Measurements from ENCODE around the gene TMEM108.

TMEM108 gene

DNA sequence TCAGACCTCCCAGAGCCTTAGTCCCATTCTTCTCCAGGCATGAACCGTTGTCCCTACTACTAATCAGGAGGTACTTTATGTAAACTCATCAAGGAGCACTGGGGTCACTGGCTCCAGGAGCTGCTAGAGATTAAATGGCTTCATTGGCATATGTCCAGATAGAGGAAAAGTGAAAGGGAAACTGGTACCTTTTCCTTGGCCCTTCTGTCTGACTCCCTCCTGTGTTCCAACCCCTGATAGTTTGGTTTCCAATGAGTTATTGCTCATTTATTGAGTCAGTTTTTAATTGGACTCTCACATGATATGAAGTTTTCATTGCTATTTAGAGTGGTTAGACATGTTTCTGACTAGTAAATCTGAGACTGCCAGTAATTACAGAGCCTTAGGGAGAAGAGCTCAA lies 231.2 kb downstream of the TMEM108 start (continued):
- TF ChIP-seq, protein P1, sequence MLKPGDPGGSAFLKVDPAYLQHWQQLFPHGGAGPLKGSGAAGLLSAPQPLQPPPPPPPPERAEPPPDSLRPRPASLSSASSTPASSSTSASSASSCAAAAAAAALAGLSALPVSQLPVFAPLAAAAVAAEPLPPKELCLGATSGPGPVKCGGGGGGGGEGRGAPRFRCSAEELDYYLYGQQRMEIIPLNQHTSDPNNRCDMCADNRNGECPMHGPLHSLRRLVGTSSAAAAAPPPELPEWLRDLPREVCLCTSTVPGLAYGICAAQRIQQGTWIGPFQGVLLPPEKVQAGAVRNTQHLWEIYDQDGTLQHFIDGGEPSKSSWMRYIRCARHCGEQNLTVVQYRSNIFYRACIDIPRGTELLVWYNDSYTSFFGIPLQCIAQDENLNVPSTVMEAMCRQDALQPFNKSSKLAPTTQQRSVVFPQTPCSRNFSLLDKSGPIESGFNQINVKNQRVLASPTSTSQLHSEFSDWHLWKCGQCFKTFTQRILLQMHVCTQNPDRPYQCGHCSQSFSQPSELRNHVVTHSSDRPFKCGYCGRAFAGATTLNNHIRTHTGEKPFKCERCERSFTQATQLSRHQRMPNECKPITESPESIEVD (tag by site-specific recombination; IDR thresholded peaks at IDR 0.05) = peak; percentile 69
- TF ChIP-seq KLF10 (tag by site-specific recombination; IDR thresholded peaks at IDR 0.05) (no peak), SP7 (tag by site-specific recombination; IDR thresholded peaks at IDR 0.05) (0 out of 2 replicates have a peak, but pooled peaks have one; percentile 29), GLIS1 (tag by site-specific recombination; IDR thresholded peaks at IDR 0.05) (peak; percentile 91), ZNF785 (tag by site-specific recombination; IDR thresholded peaks at IDR 0.05) (no peak), SP3 (tag by site-specific recombination; IDR thresholded peaks at IDR 0.05) (no peak), ZNF76 (tag by site-specific recombination; IDR thresholded peaks at IDR 0.05; ENCODE audit: borderline replicate concordance, low read depth) (no peak), ZNF223 (tag by site-specific recombination; IDR thresholded peaks at IDR 0.05) (no peak), GLI2 (tag by site-specific recombination; IDR thresholded peaks at IDR 0.05; ENCODE audit: borderline replicate concordance, low read depth) (no peak), ZBTB17 (tag by site-specific recombination; IDR thresholded peaks at IDR 0.05) (no peak), MYNN (tag by site-specific recombination; IDR thresholded peaks at IDR 0.05; ENCODE audit: borderline replicate concordance) (no peak), ZNF843 (tag by site-specific recombination; IDR thresholded peaks at IDR 0.05) (no peak), ZFP37 (tag by site-specific recombination; IDR thresholded peaks at IDR 0.05) (no peak), ZNF837 (tag by site-specific recombination; IDR thresholded peaks at IDR 0.05) (no peak), ZNF624 (tag by site-specific recombination; IDR thresholded peaks at IDR 0.05) (no peak), ZNF549 (tag by site-specific recombination; IDR thresholded peaks at IDR 0.05) (no peak), ZFP3 (tag by site-specific recombination; IDR thresholded peaks at IDR 0.05; ENCODE audit: low read depth) (no peak)
- TF ChIP-seq, protein P2, sequence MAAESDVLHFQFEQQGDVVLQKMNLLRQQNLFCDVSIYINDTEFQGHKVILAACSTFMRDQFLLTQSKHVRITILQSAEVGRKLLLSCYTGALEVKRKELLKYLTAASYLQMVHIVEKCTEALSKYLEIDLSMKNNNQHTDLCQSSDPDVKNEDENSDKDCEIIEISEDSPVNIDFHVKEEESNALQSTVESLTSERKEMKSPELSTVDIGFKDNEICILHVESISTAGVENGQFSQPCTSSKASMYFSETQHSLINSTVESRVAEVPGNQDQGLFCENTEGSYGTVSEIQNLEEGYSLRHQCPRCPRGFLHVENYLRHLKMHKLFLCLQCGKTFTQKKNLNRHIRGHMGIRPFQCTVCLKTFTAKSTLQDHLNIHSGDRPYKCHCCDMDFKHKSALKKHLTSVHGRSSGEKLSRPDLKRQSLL (tag by site-specific recombination; IDR thresholded peaks at IDR 0.05) = 0 out of 2 replicates have a peak, but pooled peaks have one; percentile 18
- TF ChIP-seq, protein P3, sequence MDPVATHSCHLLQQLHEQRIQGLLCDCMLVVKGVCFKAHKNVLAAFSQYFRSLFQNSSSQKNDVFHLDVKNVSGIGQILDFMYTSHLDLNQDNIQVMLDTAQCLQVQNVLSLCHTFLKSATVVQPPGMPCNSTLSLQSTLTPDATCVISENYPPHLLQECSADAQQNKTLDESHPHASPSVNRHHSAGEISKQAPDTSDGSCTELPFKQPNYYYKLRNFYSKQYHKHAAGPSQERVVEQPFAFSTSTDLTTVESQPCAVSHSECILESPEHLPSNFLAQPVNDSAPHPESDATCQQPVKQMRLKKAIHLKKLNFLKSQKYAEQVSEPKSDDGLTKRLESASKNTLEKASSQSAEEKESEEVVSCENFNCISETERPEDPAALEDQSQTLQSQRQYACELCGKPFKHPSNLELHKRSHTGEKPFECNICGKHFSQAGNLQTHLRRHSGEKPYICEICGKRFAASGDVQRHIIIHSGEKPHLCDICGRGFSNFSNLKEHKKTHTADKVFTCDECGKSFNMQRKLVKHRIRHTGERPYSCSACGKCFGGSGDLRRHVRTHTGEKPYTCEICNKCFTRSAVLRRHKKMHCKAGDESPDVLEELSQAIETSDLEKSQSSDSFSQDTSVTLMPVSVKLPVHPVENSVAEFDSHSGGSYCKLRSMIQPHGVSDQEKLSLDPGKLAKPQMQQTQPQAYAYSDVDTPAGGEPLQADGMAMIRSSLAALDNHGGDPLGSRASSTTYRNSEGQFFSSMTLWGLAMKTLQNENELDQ (tag by site-specific recombination; IDR thresholded peaks at IDR 0.05; ENCODE audit: low read depth) = no peak
- TF ChIP-seq, protein P4, sequence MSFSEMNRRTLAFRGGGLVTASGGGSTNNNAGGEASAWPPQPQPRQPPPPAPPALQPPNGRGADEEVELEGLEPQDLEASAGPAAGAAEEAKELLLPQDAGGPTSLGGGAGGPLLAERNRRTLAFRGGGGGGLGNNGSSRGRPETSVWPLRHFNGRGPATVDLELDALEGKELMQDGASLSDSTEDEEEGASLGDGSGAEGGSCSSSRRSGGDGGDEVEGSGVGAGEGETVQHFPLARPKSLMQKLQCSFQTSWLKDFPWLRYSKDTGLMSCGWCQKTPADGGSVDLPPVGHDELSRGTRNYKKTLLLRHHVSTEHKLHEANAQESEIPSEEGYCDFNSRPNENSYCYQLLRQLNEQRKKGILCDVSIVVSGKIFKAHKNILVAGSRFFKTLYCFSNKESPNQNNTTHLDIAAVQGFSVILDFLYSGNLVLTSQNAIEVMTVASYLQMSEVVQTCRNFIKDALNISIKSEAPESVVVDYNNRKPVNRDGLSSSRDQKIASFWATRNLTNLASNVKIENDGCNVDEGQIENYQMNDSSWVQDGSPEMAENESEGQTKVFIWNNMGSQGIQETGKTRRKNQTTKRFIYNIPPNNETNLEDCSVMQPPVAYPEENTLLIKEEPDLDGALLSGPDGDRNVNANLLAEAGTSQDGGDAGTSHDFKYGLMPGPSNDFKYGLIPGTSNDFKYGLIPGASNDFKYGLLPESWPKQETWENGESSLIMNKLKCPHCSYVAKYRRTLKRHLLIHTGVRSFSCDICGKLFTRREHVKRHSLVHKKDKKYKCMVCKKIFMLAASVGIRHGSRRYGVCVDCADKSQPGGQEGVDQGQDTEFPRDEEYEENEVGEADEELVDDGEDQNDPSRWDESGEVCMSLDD (tag by site-specific recombination; IDR thresholded peaks at IDR 0.05) = no peak
- TF ChIP-seq, protein P5, sequence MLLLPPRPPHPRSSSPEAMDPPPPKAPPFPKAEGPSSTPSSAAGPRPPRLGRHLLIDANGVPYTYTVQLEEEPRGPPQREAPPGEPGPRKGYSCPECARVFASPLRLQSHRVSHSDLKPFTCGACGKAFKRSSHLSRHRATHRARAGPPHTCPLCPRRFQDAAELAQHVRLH (tag by site-specific recombination; IDR thresholded peaks at IDR 0.05) = no peak
- TF ChIP-seq, protein P6, sequence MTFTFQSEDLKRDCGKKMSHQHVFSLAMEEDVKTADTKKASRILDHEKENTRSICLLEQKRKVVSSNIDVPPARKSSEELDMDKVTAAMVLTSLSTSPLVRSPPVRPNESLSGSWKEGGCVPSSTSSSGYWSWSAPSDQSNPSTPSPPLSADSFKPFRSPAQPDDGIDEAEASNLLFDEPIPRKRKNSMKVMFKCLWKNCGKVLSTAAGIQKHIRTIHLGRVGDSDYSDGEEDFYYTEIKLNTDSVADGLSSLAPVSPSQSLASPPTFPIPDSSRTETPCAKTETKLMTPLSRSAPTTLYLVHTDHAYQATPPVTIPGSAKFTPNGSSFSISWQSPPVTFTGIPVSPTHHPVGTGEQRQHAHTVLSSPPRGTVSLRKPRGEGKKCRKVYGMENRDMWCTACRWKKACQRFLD (tag by site-specific recombination; IDR thresholded peaks at IDR 0.05) = no peak
- TF ChIP-seq, protein P7, sequence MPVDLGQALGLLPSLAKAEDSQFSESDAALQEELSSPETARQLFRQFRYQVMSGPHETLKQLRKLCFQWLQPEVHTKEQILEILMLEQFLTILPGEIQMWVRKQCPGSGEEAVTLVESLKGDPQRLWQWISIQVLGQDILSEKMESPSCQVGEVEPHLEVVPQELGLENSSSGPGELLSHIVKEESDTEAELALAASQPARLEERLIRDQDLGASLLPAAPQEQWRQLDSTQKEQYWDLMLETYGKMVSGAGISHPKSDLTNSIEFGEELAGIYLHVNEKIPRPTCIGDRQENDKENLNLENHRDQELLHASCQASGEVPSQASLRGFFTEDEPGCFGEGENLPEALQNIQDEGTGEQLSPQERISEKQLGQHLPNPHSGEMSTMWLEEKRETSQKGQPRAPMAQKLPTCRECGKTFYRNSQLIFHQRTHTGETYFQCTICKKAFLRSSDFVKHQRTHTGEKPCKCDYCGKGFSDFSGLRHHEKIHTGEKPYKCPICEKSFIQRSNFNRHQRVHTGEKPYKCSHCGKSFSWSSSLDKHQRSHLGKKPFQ (tag by site-specific recombination; IDR thresholded peaks at IDR 0.05) = peak; percentile 17; the same call in 1 of the 2 replicates
- TF ChIP-seq, protein P8, sequence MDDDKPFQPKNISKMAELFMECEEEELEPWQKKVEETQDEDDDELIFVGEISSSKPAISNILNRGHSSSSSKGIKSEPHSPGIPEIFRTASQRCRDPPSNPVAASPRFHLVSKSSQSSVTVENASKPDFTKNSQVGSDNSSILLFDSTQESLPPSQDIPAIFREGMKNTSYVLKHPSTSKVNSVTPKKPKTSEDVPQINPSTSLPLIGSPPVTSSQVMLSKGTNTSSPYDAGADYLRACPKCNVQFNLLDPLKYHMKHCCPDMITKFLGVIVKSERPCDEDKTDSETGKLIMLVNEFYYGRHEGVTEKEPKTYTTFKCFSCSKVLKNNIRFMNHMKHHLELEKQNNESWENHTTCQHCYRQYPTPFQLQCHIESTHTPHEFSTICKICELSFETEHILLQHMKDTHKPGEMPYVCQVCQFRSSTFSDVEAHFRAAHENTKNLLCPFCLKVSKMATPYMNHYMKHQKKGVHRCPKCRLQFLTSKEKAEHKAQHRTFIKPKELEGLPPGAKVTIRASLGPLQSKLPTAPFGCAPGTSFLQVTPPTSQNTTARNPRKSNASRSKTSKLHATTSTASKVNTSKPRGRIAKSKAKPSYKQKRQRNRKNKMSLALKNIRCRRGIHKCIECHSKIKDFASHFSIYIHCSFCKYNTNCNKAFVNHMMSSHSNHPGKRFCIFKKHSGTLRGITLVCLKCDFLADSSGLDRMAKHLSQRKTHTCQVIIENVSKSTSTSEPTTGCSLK (tag by site-specific recombination; IDR thresholded peaks at IDR 0.05) = no peak

Measured in HEK293 (cell line).